GM23248 (cell line): Measurements from ENCODE around the gene REXO1. TPM values are rescaled to one million over a fixed set of nuclear protein-coding genes. Genes with fewer than 3 reads are reported as not detected.

Experiments used
- DNase-seq: peaks from one replicate; pipeline ENCODE4 v3.0.0-alpha.2; 2015
- H2AFZ ChIP-seq: fragments of 200-600 bp; sonication (generic); 2 replicates; pipeline ENCODE4 v1.6.1; 2016; ENCODE audit warnings: antibody characterized with exemption
- H3F3A ChIP-seq: fragments of 200-600 bp; sonication (generic); 2 replicates; pipeline ENCODE4 v1.6.1; 2016; ENCODE audit warnings: mild to moderate bottlenecking, antibody characterized with exemption, mixed run types; ENCODE audit not compliant: insufficient read depth
- H3K27ac ChIP-seq: fragments of 200-600 bp; sonication (generic); 2 replicates; pipeline ENCODE4 v1.5.1; 2016; ENCODE audit warnings: mild to moderate bottlenecking
- H3K27me3 ChIP-seq: fragments of 200-600 bp; sonication (generic); replicated peaks from 2 replicates; pipeline ENCODE4 v1.6.1; 2016; ENCODE audit warnings: mild to moderate bottlenecking; ENCODE audit not compliant: insufficient read depth
- H3K36me3 ChIP-seq: fragments of 200-600 bp; sonication (generic); 2 replicates; pipeline ENCODE4 v1.6.1; 2016; ENCODE audit warnings: low read depth, mild to moderate bottlenecking
- H3K4me1 ChIP-seq: fragments of 200-600 bp; sonication (generic); 2 replicates; pipeline ENCODE4 v1.6.1; 2016; ENCODE audit warnings: mild to moderate bottlenecking; ENCODE audit not compliant: insufficient read depth
- H3K4me2 ChIP-seq: fragments of 200-600 bp; sonication (generic); one replicate; pipeline ENCODE4 v1.6.1; 2016; ENCODE audit warnings: mild to moderate bottlenecking; ENCODE audit not compliant: unreplicated experiment
- H3K4me3 ChIP-seq: fragments of 200-600 bp; sonication (generic); 2 replicates; pipeline ENCODE4 v1.5.1; 2016; ENCODE audit warnings: mild to moderate bottlenecking
- H3K79me2 ChIP-seq: fragments of 200-600 bp; sonication (generic); 2 replicates; pipeline ENCODE4 v1.6.1; 2016; ENCODE audit warnings: mild to moderate bottlenecking; ENCODE audit not compliant: insufficient read depth
- H3K9ac ChIP-seq: fragments of 200-600 bp; sonication (generic); 2 replicates; pipeline ENCODE4 v1.6.1; 2016; ENCODE audit warnings: mild to moderate bottlenecking
- H3K9me2 ChIP-seq: fragments of 200-600 bp; sonication (generic); 2 replicates; pipeline ENCODE4 v1.6.1; 2016; ENCODE audit warnings: mixed run types, mild to moderate bottlenecking, moderate library complexity; ENCODE audit not compliant: insufficient read depth
- H3K9me3 ChIP-seq: fragments of 200-600 bp; sonication (generic); one replicate; pipeline ENCODE4 v1.6.1; 2017; ENCODE audit warnings: low read depth
- H4K20me1 ChIP-seq: fragments of 200-600 bp; sonication (generic); 2 replicates; pipeline ENCODE4 v1.6.0; 2016; ENCODE audit not compliant: insufficient read depth
- EZH2 ChIP-seq: fragments of 200-600 bp; sonication (generic); IDR thresholded peaks from 2 replicates; pipeline ENCODE4 v1.6.1; 2018; ENCODE audit warnings: antibody characterized with exemption, mild to moderate bottlenecking; ENCODE audit not compliant: insufficient read depth, poor library complexity, severe bottlenecking
- EZH2phosphoT487 ChIP-seq: fragments of 200-600 bp; sonication (generic); IDR thresholded peaks from 2 replicates; pipeline ENCODE4 v1.6.1; 2018; ENCODE audit warnings: antibody characterized with exemption, moderate library complexity, mild to moderate bottlenecking, low read depth; ENCODE audit not compliant: insufficient read depth
- WGBS, 2 experiments: methylation state at CpG; one replicate each; pipeline ENCODE4 v1.1.6; 2015 to 2017; ENCODE audit warnings: low lambda C conversion rate in 2 of 2, low coverage in 1 of 2; ENCODE audit errors: missing lambda C conversion rate in 2 of 2; 5-methylcytosine and 5-hydroxymethylcytosine counted together
- in situ Hi-C: fragments of 300-500 bp; cut with MboI; formaldehyde crosslinking; loops from 2 replicates; pipeline ENCODE4 v1.15.0; 2020
- polyA plus RNA-seq: library from polyadenylated mRNA; unstranded; fragments of >200 nt; fragmentation: Nextera tagmentation; extraction: Ambion mirVana; gene quantifications from 2 replicates; pipeline ENCODE4 v1.2.1, GENCODE V29; 2016
- total RNA-seq: library from RNA; depleted of rRNA; stranded (reverse); fragments of >200 nt; shearing (Covaris generic); gene quantifications from 2 replicates; pipeline ENCODE4 v1.2.3, GENCODE V29; 2014

Gene REXO1
- total and polyA plus RNA-seq, 2 experiments from 2014 or later, result 4.9 to 5.2 TPM

DNA sequence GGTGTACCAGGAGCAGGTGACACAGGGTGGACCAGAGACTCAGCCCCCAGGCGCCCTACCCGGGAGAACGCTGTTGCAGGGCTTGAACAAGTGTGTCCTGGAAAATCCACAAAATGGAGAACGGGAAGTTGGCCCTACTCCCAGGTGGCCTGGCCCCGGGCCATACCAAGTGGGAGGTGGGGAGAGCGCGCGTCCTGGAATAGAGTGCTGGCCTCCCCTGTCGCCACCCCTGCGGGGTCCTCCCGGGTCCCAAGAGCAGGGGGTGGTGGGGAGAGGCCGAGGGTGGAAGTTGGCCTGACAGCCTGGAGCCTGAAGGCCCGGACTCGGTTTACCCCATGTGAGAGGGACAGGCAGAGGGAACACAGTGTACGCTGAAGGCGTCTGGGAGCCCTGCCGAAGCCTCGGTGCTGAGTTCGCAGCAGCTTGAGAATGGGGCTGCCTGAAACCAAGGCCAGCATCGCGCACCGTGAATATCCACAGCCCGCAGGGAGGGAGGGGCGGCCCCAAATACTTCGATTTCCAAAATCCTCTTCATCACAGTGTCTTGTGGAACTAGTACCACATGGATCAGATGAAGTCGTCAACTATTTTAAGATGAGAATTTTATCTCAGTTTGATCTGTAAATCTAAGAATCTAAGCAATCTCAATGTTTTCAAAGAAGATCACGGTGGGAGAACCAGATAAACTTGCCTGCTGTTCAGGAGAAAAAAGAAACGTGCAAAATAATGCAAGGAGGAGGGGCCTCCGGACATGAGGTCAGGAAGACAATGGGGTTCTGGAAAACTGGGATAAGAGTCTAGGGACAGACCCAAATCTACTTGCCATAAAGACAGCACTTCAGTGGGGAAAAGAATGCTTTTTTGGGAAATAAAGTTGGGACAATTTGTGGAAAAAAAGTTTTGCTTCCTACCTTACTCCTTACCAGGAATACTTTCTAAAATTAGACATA is 25.5 kb upstream of the REXO1 start:
- in situ Hi-C loops, result no loop called here
- no peaks in the 10 kb centered on the region for H4K20me1 ChIP-seq
- peaks cover 17% of the 10 kb centered on the region for H3F3A ChIP-seq
- no peak for DNase-seq
- peak overlapping the region; percentile 91 for H3K4me3 ChIP-seq
- H3K79me2 ChIP-seq, result peaks cover 68% of the 10 kb centered on the region
- H3K27ac ChIP-seq, result peak overlapping the region; percentile 96
- no peaks in the 10 kb centered on the region for H3K27me3 ChIP-seq
- TF ChIP-seq EZH2, result no peak
- TF ChIP-seq EZH2phosphoT487, result no peak
- peaks cover 18% of the 10 kb centered on the region for H3K4me1 ChIP-seq
- H3K9ac ChIP-seq, result peak overlapping the region; percentile 96
- peak overlapping the region; percentile 31; the same call in 1 of the 2 replicates for H2AFZ ChIP-seq
- no peaks in the 10 kb centered on the region for H3K9me3 ChIP-seq
- H3K9me2 ChIP-seq, result no peaks in the 10 kb centered on the region
- H3K4me2 ChIP-seq, result peak overlapping the region; percentile 97
- H3K36me3 ChIP-seq, result no peaks in the 10 kb centered on the region
- 67 to 68% methylated on average over 29 of the region's 29 CpGs for whole genome bisulfite sequencing, 2 experiments

DNA sequence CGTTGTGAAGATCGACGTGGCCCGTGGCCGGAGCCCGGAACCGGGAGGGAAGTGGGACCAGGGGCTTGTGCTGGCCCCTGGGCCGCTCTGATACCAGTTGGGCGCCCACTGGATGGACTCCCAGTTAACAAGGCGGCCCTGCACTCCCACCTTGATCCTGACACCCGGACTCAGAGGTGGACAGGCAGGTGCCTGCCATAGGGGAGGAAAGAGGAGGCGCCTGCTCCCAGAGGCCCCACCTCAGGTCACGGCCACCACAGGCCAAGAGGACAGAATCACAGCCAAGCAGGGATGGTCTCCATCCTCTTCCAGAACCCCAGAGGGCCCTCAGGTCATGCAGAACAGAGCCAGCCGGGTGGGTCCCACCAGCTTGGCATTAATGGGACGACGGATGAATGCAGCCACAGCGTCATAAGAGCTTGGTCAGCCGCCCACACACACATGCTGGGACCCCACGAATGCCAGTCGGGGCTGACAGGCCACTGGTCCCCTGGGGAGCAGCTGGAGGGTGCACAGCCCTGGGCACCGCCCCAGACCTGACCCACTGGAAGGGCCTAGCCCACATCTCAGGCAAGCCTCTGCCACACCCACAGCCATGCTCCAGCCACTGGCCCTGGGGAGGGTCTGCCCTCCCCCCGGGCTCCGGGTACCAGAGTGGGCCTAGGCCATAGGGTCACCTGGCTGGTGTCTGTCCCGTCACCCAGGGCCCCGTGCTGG is 24.7 kb upstream of the REXO1 start:
- peaks cover 71% of the 10 kb centered on the region for H3K79me2 ChIP-seq
- H3K4me3 ChIP-seq, result no peak overlapping the region
- no peaks in the 10 kb centered on the region for H3K36me3 ChIP-seq
- DNase-seq, result no peak
- H4K20me1 ChIP-seq, result no peaks in the 10 kb centered on the region
- H3K27ac ChIP-seq, result no peak overlapping the region
- in situ Hi-C loops, result no loop called here
- peak overlapping the region; percentile 96; the same call in 1 of the 2 replicates for H3K9ac ChIP-seq
- no peak overlapping the region for H2AFZ ChIP-seq
- peaks cover 17% of the 10 kb centered on the region for H3F3A ChIP-seq
- no peaks in the 10 kb centered on the region for H3K9me3 ChIP-seq
- no peaks in the 10 kb centered on the region for H3K27me3 ChIP-seq
- peak overlapping the region; percentile 97 for H3K4me2 ChIP-seq
- 76 to 81% methylated on average over 23 to 25 of the region's 25 CpGs for WGBS, 2 experiments
- no peaks in the 10 kb centered on the region for H3K9me2 ChIP-seq
- peaks cover 18% of the 10 kb centered on the region for H3K4me1 ChIP-seq
- TF ChIP-seq EZH2phosphoT487, result no peak
- no peak for TF ChIP-seq EZH2

DNA sequence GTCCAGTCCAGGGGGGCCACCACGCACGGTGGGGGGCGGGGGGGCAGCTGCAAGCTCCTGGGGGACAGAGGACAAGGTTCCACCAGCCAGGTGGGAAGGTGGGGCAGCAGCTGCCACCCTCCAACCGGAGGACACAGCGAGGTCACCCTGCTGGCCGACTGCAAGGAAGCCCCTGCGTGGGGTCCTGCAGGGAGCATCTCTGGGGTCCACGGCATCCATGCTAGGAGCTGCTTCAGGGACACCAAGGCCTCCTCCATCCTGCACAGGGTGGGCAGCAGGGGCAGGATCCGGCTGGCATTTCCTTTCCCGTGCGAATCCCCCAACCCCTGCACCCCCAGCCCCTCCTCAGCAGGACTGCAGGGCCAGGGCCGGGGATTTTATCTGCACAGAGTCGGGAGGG is 23.3 kb upstream of the REXO1 start:
- Histone ChIP-seq H3K27ac (no peak overlapping the region), H3K4me3 (no peak overlapping the region), H3F3A (peaks cover 17% of the 10 kb centered on the region), H3K9me2 (no peaks in the 10 kb centered on the region), H3K36me3 (no peaks in the 10 kb centered on the region), H3K27me3 (no peaks in the 10 kb centered on the region), H2AFZ (no peak overlapping the region), H3K4me2 (no peak overlapping the region), H3K9me3 (no peaks in the 10 kb centered on the region), H3K4me1 (peaks cover 17% of the 10 kb centered on the region), H3K79me2 (peaks cover 79% of the 10 kb centered on the region), H3K9ac (no peak overlapping the region), H4K20me1 (no peaks in the 10 kb centered on the region)
- no peak for DNase-seq
- in situ Hi-C loops, result no loop called here
- 81 to 100% methylated on average over 2 to 12 of the region's 13 CpGs for WGBS, 2 experiments
- no peak for TF ChIP-seq EZH2phosphoT487
- no peak for TF ChIP-seq EZH2

DNA sequence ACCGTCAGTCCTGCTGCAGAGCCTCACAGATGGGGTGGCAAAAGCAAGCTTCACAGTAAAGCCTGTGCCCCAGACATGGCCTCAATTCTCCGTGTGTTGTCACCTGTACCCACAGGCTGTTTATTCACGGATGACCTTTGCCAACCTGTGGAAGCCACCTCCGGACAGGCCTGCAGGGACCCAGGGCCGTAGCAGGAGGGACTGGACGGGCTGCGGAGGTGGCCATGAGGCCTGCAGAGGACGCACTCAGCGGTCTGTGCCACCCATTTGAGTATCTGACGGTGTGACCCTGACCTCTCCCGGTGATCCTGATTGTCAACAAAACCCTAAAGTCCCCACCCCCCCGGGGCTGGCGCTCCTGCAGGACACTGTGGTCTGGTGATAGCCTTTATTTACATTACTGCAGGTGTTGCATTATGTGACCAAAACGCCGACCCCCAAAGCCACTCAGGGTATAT is 22.9 kb upstream of the REXO1 start:
- no peaks in the 10 kb centered on the region for H4K20me1 ChIP-seq
- H3K4me3 ChIP-seq, result no peak overlapping the region
- in situ Hi-C loops, result no loop called here
- peaks cover 12% of the 10 kb centered on the region for H3K4me1 ChIP-seq
- H3K4me2 ChIP-seq, result no peak overlapping the region
- 90 to 92% methylated on average over 15 of the region's 15 CpGs for WGBS, 2 experiments
- peaks cover 17% of the 10 kb centered on the region for H3F3A ChIP-seq
- H3K9ac ChIP-seq, result no peak overlapping the region
- no peaks in the 10 kb centered on the region for H3K36me3 ChIP-seq
- TF ChIP-seq EZH2phosphoT487 (no peak), EZH2 (no peak)
- H3K27me3 ChIP-seq, result no peaks in the 10 kb centered on the region
- no peak for DNase-seq
- H3K27ac ChIP-seq, result no peak overlapping the region
- H3K9me3 ChIP-seq, result no peaks in the 10 kb centered on the region
- H3K79me2 ChIP-seq, result peaks cover 80% of the 10 kb centered on the region
- H3K9me2 ChIP-seq, result no peaks in the 10 kb centered on the region
- H2AFZ ChIP-seq, result no peak overlapping the region
